Raji (cell line): Measurements from ENCODE around the gene DAB1.

Source experiments
- POLR2A ChIP-seq: IDR thresholded peaks from 2 replicates; pipeline ENCODE4 v1.6.1; 2011; ENCODE audit warnings: low read depth, low read length, control low read depth; ENCODE audit not compliant: insufficient read depth

The DAB1 gene

DNA sequence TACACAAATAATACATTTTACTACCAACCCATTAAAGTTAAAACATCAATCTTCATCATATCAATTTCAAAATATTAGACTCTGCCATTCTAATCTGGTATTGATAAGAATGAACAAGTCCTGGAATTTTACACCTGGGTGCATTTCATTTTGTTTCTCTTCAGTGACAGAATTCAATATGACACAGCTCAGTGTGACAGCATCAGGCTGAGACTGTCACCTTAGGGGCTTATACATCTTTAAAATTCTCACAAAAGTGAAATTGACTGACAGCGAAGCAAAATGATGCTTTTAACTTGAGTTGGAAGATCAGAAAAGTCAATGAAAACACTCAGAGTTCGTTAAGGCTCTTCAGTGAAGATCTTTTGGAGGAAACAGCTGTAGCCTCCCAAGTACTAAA lies 213.0 kb downstream of the DAB1 start:
- TF ChIP-seq POLR2A, result no peak

DNA sequence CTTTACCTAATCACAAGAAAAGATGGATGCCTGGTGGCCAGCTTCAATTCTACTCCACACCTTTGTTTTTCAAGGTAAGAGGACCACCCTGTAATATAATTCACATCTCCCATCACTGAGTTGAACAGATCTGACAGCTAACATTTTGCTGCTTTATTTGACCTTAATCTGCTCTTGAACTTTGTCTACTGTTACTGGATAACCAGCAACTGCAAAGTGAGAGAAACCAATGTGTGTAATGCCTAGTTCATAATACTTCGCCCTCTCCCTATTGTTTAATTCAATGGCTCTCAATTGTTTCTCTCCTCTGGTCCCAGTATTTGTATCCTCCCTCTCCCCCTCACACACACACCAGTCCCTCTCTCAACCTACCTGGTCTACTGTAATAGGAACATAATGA lies 214.4 kb downstream of the DAB1 start:
- TF ChIP-seq POLR2A, result no peak

DNA sequence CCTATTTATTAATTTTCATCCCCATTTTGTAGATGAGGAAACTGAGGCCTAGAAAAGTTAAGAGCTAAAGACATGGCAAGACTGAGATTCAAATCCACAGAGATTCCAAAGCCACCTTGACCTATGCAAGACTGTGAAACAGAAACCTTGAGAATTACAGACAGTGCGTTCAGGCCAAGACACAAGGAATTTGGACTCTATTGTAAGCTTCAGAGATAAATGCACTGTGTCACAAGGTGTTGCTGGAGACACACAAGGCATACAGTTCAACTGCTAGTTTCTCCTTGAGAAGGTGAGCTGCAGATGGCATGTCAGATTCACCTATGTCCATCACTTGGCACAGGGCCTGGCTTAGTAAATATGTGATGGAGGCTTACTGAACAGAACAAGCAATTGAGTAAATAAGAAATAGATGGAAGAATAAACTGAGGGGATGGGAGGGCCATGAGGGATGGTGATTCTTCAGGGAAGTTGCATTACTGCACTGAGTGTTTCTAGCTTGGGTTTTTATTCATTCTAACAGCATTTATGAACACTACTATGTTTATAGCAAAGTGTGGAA lies 215.0 kb downstream of the DAB1 start:
- no peak for TF ChIP-seq POLR2A

DNA sequence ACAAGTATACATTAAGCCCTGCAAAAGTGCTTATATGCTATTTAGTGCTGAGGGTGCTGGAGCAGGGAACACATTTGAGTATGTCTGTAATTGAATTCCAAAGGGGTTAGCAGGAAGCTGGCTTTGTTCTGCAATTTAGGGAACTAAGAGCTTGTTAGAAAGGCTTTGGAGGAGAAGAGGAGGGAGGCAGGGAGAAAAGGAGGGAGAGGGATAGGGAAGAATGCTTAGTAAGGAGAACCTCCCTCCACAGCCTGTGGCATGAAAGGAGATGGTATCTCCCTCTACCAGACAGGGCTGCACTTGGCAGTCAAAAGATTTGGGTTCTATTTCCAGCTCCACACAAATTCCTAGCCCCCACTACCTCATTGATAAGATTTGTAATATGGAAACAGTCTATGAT lies 217.8 kb downstream of the DAB1 start:
- no peak for TF ChIP-seq POLR2A

- TF ChIP-seq POLR2A, result no peak
Measured at GRCh38 chr1:57204942-57205787, 218.7 kb downstream of the DAB1 start.

DNA sequence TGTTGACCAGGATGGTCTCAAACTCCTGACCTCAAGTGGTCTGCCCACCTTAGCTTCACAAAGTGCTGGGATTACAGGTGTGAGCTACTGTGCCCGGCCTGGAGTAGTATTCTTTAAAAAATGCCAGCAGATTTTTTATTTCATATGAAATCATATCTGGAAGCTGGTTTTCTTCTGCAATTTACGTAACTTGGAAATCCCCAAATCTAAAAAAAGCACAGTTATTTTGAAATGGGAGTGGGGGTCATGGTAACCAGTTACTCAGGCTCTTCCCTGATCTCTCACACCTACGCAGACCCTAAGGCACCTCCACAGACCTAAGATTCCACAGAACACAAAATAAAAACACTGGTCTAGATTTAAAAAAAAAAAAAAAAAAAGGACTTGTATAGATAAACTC lies 219.8 kb downstream of the DAB1 start:
- no peak for TF ChIP-seq POLR2A

DNA sequence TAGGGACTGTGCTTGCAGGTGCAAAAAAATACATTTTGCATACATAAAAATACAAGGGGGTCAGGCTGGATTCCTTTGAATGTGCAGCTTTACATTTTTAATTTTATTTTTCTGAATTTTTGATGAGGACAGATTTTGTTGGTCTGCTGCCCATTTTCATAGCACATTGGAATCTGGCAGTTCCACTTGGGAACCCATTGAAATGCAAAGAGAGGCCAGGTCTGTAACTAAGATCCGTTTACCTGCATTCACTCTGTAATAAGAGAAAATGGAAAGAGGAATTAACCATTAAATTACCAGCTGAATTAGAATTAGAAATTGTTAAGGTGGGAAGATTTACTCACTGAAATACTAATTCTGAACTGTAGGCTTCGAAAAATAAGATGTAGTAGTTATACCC lies 221.6 kb downstream of the DAB1 start:
- TF ChIP-seq POLR2A, result no peak

GRCh38 chr1:57198912-57199311 lies 224.9 kb downstream of the DAB1 start:
- no peak for TF ChIP-seq POLR2A

DNA sequence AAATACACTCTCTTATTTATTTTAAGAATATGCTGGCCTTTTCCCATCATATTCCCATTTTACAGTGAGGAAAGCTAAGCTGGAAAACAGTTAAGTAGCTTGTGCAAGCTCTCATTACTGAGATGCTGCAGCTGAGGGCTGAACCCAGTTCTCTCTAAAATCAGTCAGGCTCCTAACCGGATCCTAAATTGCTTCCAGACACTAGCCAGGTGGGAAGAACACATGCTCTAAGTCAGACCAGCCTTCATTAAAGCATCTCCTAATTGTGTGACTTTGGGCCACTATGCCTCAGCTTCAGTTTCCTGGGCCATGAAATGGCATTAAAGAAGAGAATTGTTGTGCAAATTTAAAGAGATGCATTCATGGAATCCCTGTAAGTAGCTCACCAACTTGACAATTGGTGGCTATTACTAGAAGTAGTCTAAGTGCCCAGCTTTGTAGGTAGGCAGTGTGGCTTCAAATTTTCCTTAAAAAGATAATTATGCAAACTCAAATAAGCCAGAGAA lies 228.4 kb downstream of the DAB1 start:
- no peak for TF ChIP-seq POLR2A

GRCh38 chr1:57192222-57192621 lies 231.6 kb downstream of the DAB1 start:
- TF ChIP-seq POLR2A, result no peak

DNA sequence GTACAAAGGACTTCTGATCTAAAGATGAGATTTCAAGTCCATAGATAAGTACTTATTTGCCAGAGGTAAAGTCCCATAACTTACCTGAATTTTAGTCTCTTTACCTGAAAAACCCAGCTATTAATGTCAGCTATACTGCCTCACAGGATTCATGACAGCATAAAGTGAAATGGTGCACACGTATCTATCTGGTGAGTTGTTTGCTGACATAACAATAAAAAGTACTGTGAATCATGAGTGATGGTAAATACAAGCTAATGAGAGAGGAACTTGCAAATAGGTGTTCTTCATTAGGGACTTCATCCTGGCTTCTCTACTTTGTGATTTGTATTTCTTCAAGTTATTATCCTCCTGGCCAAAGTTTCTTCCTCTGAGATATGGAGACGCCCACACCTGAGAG lies 233.0 kb downstream of the DAB1 start:
- TF ChIP-seq POLR2A, result no peak

GRCh38 chr1:57188168-57188567 lies 235.7 kb downstream of the DAB1 start:
- no peak for TF ChIP-seq POLR2A

GRCh38 chr1:57186455-57186854 lies 237.4 kb downstream of the DAB1 start:
- TF ChIP-seq POLR2A, result no peak

DNA sequence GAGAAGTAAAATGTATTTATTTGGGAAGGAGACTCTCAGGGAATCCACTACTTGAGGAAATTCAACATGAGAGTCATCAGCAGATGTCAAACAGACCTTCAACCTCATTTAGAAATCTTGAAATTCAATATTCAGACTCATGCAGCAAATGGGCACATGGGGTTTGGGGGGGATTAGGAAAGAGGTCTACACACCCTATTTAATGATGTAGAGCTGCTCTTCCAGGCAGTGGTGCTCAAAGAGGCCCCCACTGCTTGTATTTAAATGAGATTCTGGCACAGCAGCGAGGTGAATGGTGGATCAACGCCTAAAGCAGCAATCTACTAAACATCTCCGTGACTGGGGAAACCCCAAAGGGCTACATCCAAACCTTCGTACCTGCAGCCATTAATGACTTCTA lies 244.9 kb downstream of the DAB1 start:
- TF ChIP-seq POLR2A, result no peak

DNA sequence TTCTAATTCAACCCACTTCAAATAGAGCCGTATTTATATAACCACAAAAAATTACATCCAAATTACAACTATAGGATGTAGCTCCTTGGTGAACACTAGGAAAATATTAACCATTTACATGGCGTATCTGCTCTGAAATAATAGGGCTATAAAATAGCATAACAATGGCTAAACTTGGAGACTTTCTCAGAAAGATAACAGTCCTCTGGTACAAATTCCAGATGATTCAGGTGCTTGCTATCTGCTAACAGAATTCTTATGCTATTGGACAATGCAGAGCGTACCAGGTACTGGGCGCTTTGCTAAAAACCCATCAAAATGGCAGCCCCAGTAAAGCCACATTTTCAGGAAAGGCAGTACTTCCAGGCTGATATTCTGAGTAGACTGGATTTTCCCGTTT lies 248.4 kb downstream of the DAB1 start:
- TF ChIP-seq POLR2A, result no peak

GRCh38 chr1:57172040-57172439 lies 251.8 kb downstream of the DAB1 start:
- no peak for TF ChIP-seq POLR2A

- no peak for TF ChIP-seq POLR2A
Measured at GRCh38 chr1:57167997-57168396, 255.9 kb downstream of the DAB1 start.

GRCh38 chr1:57165546-57165945 lies 258.3 kb downstream of the DAB1 start:
- TF ChIP-seq POLR2A, result no peak
